Liver (tissue), 9 donors: ENCODE results near the gene COQ9. TPM values are rescaled to one million over a fixed set of nuclear protein-coding genes. Genes with fewer than 3 reads are reported as not detected.

Experiments used
- DNase-seq: peaks from one replicate; pipeline ENCODE4 v3.0.0-alpha.2; 2017; ENCODE audit warnings: low spot score
- H3K27ac ChIP-seq, 2 donors: one replicate each; pipeline ENCODE4 v1.7.0; 2013; ENCODE audit warnings: inconsistent platforms in 2 of 2, low read length in 2 of 2, control low read depth in 1 of 2, low read depth in 1 of 2, mild to moderate bottlenecking in 1 of 2
- H3K27me3 ChIP-seq, 4 donors: one replicate each; pipeline versions ENCODE4 v1.6.1 to v1.7.0; 2013; ENCODE audit warnings: low read length in 3 of 4, inconsistent platforms in 1 of 4, mild to moderate bottlenecking in 1 of 4, moderate library complexity in 1 of 4; ENCODE audit not compliant: control insufficient read depth in 4 of 4, insufficient read depth in 4 of 4
- H3K36me3 ChIP-seq, 4 donors: one replicate each; pipeline versions ENCODE4 v1.6.1 to v1.7.0; 2013; ENCODE audit warnings: low read length in 3 of 4, mild to moderate bottlenecking in 3 of 4, low read depth in 1 of 4, moderate library complexity in 1 of 4; ENCODE audit not compliant: control insufficient read depth in 4 of 4, insufficient read depth in 3 of 4
- H3K4me1 ChIP-seq, 4 donors: one replicate each; pipeline versions ENCODE4 v1.6.1 to v1.7.0; 2013; ENCODE audit warnings: low read length in 3 of 4, mild to moderate bottlenecking in 3 of 4, moderate library complexity in 1 of 4; ENCODE audit not compliant: control insufficient read depth in 4 of 4, insufficient read depth in 4 of 4
- H3K4me3 ChIP-seq, 3 donors: one replicate each; pipeline versions ENCODE4 v1.6.1 to v1.7.0; 2013; ENCODE audit warnings: low read length in 3 of 3, control low read depth in 1 of 3, low read depth in 1 of 3, mild to moderate bottlenecking in 1 of 3
- H3K9ac ChIP-seq, 2 donors: one replicate each; pipeline ENCODE4 v1.7.0; 2013; ENCODE audit warnings: low read length in 2 of 2, mild to moderate bottlenecking in 2 of 2, moderate library complexity in 2 of 2, control low read depth in 1 of 2, low read depth in 1 of 2
- H3K9me3 ChIP-seq, 4 donors: one replicate each; pipeline versions ENCODE4 v1.6.1 to v1.7.0; 2013; ENCODE audit warnings: low read length in 3 of 4; ENCODE audit not compliant: control insufficient read depth in 4 of 4
- EGR1 ChIP-seq, 2 donors: IDR thresholded peaks; 2 replicates each; pipeline ENCODE4 v1.6.1; 2016 to 2018; ENCODE audit warnings: antibody characterized with exemption in 2 of 2, low read depth in 2 of 2
- FOXA1 ChIP-seq: IDR thresholded peaks from 2 replicates; pipeline ENCODE4 v1.6.1; 2016; ENCODE audit warnings: antibody characterized with exemption
- FOXA2 ChIP-seq: IDR thresholded peaks from 2 replicates; pipeline ENCODE4 v1.6.1; 2016; ENCODE audit warnings: antibody characterized with exemption
- GABPA ChIP-seq, 2 donors: IDR thresholded peaks in 1 of 2; conservative IDR thresholded peaks in 1 of 2; 2 replicates each; pipeline ENCODE4 v1.6.1; 2016; ENCODE audit warnings: antibody characterized with exemption in 2 of 2, mild to moderate bottlenecking in 1 of 2, moderate library complexity in 1 of 2
- HNF4A ChIP-seq, 2 donors: conservative IDR thresholded peaks; 2 replicates each; pipeline ENCODE4 v1.6.1; 2016; ENCODE audit warnings: antibody characterized with exemption in 2 of 2, mild to moderate bottlenecking in 2 of 2
- HNF4G ChIP-seq: IDR thresholded peaks from 2 replicates; pipeline ENCODE4 v1.6.1; 2016; ENCODE audit warnings: antibody characterized with exemption
- NR2F2 ChIP-seq: IDR thresholded peaks from 2 replicates; pipeline ENCODE4 v1.6.1; 2016; ENCODE audit warnings: antibody characterized with exemption
- SP1 ChIP-seq: IDR thresholded peaks from 2 replicates; pipeline ENCODE4 v1.6.1; 2018; ENCODE audit warnings: antibody characterized with exemption, mild to moderate bottlenecking
- TAF1 ChIP-seq: conservative IDR thresholded peaks from 2 replicates; pipeline ENCODE4 v1.6.1; 2016; ENCODE audit warnings: antibody characterized with exemption, mild to moderate bottlenecking
- YY1 ChIP-seq: IDR thresholded peaks from 2 replicates; pipeline ENCODE4 v1.6.1; 2016; ENCODE audit warnings: antibody characterized with exemption, mild to moderate bottlenecking
- WGBS: extraction: QIAGEN DNeasy Blood & Tissue Kit; methylation state at CpG from one replicate; pipeline ENCODE4 v1.1.7; 2013; 5-methylcytosine and 5-hydroxymethylcytosine counted together
- polyA plus RNA-seq, 2 donors: library from polyadenylated mRNA; stranded (reverse) in 1 of 2; unstranded in 1 of 2; fragments of 200-250 nt in 1 of 2; fragments of >200 nt in 1 of 2; fragmentation: Nextera tagmentation in 1 of 2; extraction: Ambion mirVana in 1 of 2; gene quantifications; one replicate each; pipeline versions ENCODE4 v1.2.1 to v1.2.3, GENCODE V29; 2013 to 2015
- total RNA-seq, 2 donors: library from RNA; depleted of rRNA; stranded (reverse); fragments of >200 nt; gene quantifications; one replicate each; pipeline ENCODE4 v1.2.3, GENCODE V29; 2014
- TF ChIP-seq, protein P1 (sequence below): IDR thresholded peaks from 2 replicates; pipeline ENCODE4 v1.6.1; 2016; ENCODE audit warnings: antibody characterized with exemption, mild to moderate bottlenecking
- TF ChIP-seq, protein P2 (sequence below): IDR thresholded peaks from 2 replicates; pipeline ENCODE4 v1.6.1; 2016; ENCODE audit warnings: antibody characterized with exemption
- TF ChIP-seq, protein P3 (sequence below): fragments of 150-350 bp; IDR thresholded peaks from 2 replicates; pipeline ENCODE4 v1.5.1; 2017; ENCODE audit warnings: improper control_type of control experiment, low read depth, low read length; ENCODE audit not compliant: missing input control
- donor health status: healthy.
- donor health status: healthy.
- donor health status: healthy.
- donor health status: healthy.
- donor health status: healthy.

COQ9 gene
- total and polyA plus RNA-seq, 4 donors, result 21.0 to 81.5 (median 58.0) TPM

DNA sequence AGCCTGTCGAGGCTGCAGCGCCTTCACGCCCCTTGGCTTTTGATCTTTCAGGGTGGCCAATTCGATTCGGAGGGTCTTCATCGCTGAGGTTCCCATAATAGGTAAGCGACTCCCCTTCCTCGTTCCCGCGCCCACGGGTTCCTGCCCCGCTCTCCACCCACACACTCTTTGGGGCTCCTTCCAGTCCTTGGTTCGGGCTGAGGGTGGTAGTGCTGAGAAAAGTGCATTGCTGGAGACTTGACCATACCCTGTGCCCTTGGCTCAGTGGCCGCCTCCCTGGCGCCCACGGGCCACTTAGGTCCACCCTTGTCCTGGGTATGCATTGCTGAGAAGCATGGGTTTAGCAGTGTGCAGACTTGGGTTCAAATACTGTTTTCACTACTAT, 15.7 kb downstream of the COQ9 start:
- Histone ChIP-seq H3K4me1 (peaks cover 0 to 19% (median 16%) of the 10 kb centered on the region in 4 donors), H3K4me3 (peak overlapping the region; percentile 87 to 99 (median 96)), H3K9ac (peak overlapping the region; percentile 76 to 90), H3K27ac (peak overlapping the region; percentile 47 to 50), H3K27me3 (no peaks in the 10 kb centered on the region), H3K9me3 (no peaks in the 10 kb centered on the region), H3K36me3 (peaks cover 10 to 54% (median 39%) of the 10 kb centered on the region in 4 donors)
- no peak for DNase-seq
- TF ChIP-seq, protein P1, sequence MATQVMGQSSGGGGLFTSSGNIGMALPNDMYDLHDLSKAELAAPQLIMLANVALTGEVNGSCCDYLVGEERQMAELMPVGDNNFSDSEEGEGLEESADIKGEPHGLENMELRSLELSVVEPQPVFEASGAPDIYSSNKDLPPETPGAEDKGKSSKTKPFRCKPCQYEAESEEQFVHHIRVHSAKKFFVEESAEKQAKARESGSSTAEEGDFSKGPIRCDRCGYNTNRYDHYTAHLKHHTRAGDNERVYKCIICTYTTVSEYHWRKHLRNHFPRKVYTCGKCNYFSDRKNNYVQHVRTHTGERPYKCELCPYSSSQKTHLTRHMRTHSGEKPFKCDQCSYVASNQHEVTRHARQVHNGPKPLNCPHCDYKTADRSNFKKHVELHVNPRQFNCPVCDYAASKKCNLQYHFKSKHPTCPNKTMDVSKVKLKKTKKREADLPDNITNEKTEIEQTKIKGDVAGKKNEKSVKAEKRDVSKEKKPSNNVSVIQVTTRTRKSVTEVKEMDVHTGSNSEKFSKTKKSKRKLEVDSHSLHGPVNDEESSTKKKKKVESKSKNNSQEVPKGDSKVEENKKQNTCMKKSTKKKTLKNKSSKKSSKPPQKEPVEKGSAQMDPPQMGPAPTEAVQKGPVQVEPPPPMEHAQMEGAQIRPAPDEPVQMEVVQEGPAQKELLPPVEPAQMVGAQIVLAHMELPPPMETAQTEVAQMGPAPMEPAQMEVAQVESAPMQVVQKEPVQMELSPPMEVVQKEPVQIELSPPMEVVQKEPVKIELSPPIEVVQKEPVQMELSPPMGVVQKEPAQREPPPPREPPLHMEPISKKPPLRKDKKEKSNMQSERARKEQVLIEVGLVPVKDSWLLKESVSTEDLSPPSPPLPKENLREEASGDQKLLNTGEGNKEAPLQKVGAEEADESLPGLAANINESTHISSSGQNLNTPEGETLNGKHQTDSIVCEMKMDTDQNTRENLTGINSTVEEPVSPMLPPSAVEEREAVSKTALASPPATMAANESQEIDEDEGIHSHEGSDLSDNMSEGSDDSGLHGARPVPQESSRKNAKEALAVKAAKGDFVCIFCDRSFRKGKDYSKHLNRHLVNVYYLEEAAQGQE, result no peak
- no peak for TF ChIP-seq HNF4A (conservative IDR thresholded peaks at IDR 0.05)
- no peak for TF ChIP-seq EGR1 (IDR thresholded peaks at IDR 0.05; ENCODE audit: low read depth in 2 of 2)
- no peak for TF ChIP-seq TAF1
- no peak for TF ChIP-seq HNF4G
- TF ChIP-seq YY1, result no peak
- under 1% methylated on average over 16 of the region's 16 CpGs for WGBS

DNA sequence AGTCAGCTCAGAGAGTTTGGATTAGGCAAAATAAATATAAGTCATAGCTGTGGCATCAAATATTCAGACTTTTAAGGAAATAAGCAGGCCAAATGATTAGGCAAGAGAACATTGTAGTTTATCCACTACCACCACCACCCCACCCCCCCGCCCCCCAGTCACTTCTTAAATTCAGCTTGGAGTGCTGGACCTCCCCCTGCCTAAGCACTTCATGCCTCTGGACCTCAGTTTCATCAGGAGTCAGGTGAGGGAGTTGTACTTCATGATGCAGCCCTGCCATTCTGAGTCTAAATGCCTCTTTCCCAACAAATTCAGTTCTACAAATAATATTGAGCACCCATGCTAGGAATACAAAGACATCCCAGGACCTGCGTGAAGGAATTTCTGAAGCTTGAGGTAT, 17.2 kb downstream of the COQ9 start:
- Histone ChIP-seq H3K27me3 (no peaks in the 10 kb centered on the region), H3K9me3 (no peaks in the 10 kb centered on the region), H3K36me3 (peaks cover 11 to 53% (median 41%) of the 10 kb centered on the region in 4 donors), H3K9ac (no peak overlapping the region), H3K27ac (no peak overlapping the region), H3K4me1 (peaks cover 0 to 24% (median 17%) of the 10 kb centered on the region in 4 donors), H3K4me3 (no peak overlapping the region)
- TF ChIP-seq, protein P2, sequence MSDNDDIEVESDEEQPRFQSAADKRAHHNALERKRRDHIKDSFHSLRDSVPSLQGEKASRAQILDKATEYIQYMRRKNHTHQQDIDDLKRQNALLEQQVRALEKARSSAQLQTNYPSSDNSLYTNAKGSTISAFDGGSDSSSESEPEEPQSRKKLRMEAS, result no peak
- TF ChIP-seq, protein P3, sequence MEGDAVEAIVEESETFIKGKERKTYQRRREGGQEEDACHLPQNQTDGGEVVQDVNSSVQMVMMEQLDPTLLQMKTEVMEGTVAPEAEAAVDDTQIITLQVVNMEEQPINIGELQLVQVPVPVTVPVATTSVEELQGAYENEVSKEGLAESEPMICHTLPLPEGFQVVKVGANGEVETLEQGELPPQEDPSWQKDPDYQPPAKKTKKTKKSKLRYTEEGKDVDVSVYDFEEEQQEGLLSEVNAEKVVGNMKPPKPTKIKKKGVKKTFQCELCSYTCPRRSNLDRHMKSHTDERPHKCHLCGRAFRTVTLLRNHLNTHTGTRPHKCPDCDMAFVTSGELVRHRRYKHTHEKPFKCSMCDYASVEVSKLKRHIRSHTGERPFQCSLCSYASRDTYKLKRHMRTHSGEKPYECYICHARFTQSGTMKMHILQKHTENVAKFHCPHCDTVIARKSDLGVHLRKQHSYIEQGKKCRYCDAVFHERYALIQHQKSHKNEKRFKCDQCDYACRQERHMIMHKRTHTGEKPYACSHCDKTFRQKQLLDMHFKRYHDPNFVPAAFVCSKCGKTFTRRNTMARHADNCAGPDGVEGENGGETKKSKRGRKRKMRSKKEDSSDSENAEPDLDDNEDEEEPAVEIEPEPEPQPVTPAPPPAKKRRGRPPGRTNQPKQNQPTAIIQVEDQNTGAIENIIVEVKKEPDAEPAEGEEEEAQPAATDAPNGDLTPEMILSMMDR, result no peak
- TF ChIP-seq, protein P1, result no peak
- TF ChIP-seq NR2F2 (no peak), EGR1 (IDR thresholded peaks at IDR 0.05; ENCODE audit: low read depth in 2 of 2) (no peak), FOXA2 (no peak), SP1 (no peak), GABPA (IDR thresholded peaks at IDR 0.05 in 1 of 2, conservative IDR thresholded peaks at IDR 0.05 in 1 of 2) (no peak), YY1 (no peak), FOXA1 (no peak), HNF4G (no peak)
- WGBS, result 95% methylated on average over 2 of the region's 2 CpGs
- DNase-seq, result no peak
